H7 (cell line): ENCODE measurements around the gene TSEN2. TPM values are rescaled to one million over a fixed set of nuclear protein-coding genes. Genes with fewer than 3 reads are reported as not detected.
"Not testable (repeated sequence)": the region's sequence is repeated elsewhere in the genome, so short reads cannot be mapped to it uniquely, and the experiment has no call there.

Experiments used
- DNase-seq: peaks from one replicate; pipeline ENCODE4 v3.0.0; 2012
- H3K27me3 ChIP-seq: 2 replicates; pipeline ENCODE4 v1.6.0; 2011; ENCODE audit warnings: mild to moderate bottlenecking, low read length; ENCODE audit not compliant: control insufficient read depth, insufficient read depth
- H3K36me3 ChIP-seq: replicated peaks from 2 replicates; pipeline ENCODE4 v1.5.1; 2011; ENCODE audit warnings: low read length; ENCODE audit not compliant: control insufficient read depth, insufficient read depth
- H3K4me3 ChIP-seq: 2 replicates; pipeline ENCODE4 v1.5.1; 2011; ENCODE audit warnings: low read depth, mild to moderate bottlenecking, control low read depth, low read length, moderate library complexity; ENCODE audit not compliant: insufficient read depth
- total RNA-seq: library from RNA; depleted of rRNA; stranded (reverse); fragments of >200 nt; shearing (Covaris generic); gene quantifications from 2 replicates; pipeline ENCODE4 v1.2.3, GENCODE V29; 2014

Gene TSEN2
- total RNA-seq, 1 experiment from 2014 or later: 19.3 TPM

DNA sequence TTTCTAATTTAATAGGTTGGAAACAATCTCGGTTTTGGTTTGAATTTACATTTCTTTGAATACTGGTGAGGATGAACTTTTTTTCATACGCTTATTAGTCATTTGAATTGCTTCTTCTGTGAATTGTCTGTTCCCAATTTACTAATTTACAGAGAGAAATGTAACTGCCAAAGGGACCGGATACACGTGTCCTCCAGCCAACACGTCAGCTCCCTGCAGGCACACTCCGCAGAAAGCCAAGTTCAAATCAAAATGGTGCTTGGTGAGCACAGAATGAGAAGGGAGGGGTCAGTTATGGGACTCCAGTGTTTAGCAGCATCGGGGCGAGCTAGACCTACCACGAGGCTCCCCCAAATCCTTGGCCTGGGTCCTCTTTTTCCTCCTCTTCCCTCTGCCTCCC, 10.8 kb upstream of the TSEN2 start:
- no peaks in the 10 kb centered on the region for H3K36me3 ChIP-seq
- DNase-seq: no peak
- H3K27me3 ChIP-seq: no peaks in the 10 kb centered on the region
- H3K4me3 ChIP-seq: no peak overlapping the region

DNA sequence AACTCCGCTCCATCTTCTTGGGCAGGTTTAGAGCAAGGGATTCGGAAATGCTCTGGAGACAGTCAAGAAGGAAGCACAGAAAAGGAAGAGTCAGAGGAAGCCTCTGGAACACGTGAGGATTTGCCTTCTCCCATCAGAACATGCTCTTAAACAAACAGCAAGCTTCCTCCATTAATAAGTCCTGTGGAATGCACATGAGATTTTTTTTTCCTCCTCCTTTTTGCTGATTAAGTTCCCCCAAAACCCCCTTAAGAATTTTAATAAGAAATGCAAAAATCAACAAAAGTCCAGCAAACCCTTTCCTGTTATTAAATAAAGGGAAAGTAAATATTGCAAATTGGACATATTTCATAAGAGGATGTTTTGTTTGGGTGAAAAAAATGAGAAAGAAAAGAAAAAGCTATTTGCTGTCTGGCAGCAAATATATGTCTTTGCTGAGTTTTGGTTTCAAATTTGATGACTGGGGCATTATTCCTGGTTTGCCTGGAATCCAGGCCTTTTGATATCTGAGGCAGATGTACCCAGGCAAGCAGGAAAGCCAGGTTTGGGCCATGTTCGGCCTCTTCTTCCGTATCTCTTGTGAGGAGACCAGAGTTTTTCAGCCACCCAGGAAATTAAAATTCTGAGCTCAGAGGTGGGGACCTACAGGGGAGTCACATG, 7.9 kb upstream of the TSEN2 start:
- Histone ChIP-seq H3K27me3 (no peaks in the 10 kb centered on the region), H3K36me3 (no peaks in the 10 kb centered on the region), H3K4me3 (no peak overlapping the region)
- DNase-seq: no peak

DNA sequence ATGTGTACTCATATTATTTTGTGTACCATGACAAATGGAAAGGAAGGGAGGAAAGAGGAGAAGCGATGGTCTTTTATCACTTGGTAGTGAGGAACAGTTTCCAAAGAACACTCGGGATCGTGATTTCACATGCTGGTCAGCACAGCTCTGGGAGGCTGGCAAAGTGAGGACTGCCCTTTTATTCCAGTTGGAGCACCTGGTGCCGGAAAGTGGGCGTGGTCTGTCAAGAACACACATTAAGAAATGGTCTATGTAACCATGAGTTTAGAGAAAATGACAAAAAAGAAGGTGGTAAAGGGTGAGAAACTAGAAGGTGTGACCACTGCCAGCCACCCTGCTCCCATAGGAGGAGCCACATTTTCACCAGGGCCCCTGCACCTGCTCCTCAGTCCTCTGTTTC, 7.0 kb upstream of the TSEN2 start:
- Histone ChIP-seq H3K27me3 (no peaks in the 10 kb centered on the region), H3K4me3 (no peak overlapping the region), H3K36me3 (no peaks in the 10 kb centered on the region)
- no peak for DNase-seq

DNA sequence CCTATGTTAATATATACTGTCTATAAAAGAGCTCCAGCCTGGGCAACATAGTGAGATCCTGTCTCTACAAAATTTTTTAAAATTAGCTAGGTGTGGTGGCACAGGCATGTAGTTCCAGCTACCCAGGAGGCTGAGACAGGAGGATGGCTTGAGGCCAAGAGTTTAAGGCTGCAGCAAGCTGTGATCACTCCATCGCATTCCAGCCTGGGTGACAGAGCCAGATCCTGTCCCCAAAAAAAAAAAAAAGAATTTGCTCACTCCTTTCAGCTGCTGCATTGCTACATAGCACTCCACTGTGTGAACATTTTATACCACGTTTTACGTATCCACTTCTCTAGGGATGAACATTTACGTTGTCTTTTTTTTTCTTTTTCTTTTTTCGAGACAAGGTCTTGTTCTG, 6.0 kb upstream of the TSEN2 start:
- DNase-seq: no peak
- no peak overlapping the region for H3K4me3 ChIP-seq
- no peaks in the 10 kb centered on the region for H3K36me3 ChIP-seq
- H3K27me3 ChIP-seq: 0 out of 2 replicates have a peak, but pooled peaks cover under 1% of the 10 kb centered on the region

DNA sequence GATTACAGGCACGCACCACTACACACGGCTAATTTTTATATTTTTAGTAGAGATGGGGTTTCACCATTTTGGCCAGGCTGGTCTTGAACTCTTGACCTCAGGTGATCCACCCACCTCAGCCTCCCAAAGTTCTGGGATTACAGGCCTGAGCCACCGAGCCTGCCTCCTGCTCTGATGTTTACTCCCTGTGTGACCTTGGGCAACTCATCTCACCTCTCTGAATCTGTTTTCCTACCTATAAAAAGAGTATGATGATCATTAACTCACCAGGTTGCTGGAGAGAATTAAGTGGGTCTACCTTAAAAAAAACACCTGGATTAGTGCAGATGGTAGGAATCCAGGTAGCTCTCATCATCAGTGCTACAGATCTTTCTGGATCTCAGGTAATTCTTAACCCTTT, 5.1 kb upstream of the TSEN2 start:
- not testable (repeated sequence) for H3K36me3 ChIP-seq, H3K27me3 ChIP-seq, DNase-seq, H3K4me3 ChIP-seq

DNA sequence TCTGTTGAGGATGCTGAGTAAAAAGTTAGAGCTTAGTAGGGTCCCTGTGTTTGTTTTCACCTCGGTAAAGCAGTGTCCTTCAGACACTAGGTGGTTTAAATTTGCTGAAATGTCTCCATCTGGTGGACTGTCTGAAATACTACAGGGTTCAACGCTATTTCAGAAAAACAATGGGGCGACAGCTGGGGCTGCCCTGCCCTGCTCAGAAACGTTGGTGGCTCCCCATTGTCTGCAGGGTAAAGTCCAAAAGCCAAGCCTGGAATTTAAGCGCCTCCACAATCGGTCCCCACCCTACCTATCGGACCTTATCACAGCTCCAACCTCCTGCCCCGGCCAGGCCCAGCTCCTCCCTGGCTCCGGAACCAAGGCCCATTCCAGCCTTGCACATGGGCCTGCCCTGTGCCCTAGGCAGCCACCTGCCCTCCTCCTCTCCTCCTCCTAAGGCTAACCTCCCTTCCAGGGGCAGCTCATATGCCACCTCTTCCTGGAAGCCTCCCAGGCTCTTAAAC, 4.3 kb upstream of the TSEN2 start:
- Histone ChIP-seq H3K36me3 (no peaks in the 10 kb centered on the region), H3K4me3 (no peak overlapping the region), H3K27me3 (0 out of 2 replicates have a peak, but pooled peaks cover 2% of the 10 kb centered on the region)
- DNase-seq: peak; percentile 89

DNA sequence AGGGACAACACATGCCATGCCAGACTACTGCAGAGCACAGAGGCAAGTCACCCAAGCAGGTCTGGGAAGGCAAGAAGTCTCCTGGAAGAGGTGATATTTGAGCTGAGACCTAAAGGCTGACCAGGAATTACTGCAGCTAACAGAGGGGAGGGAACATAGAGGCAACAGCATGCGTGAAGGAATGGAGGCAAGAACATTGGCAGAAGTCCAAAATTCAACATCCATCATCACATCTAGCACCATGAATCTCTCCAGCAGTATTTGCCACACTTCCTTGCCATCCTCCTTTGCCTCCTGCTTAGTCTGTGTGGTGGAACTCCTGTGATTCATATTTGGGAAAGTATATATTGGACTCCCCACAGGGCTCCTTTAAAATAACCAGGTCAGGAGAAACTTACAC, 870 bp upstream of the TSEN2 start:
- Histone ChIP-seq H3K36me3 (peaks cover 3% of the 10 kb centered on the region), H3K27me3 (0 out of 2 replicates have a peak, but pooled peaks cover 2% of the 10 kb centered on the region), H3K4me3 (peak overlapping the region; percentile 86; the same call in 1 of the 2 replicates)
- DNase-seq: no peak

DNA sequence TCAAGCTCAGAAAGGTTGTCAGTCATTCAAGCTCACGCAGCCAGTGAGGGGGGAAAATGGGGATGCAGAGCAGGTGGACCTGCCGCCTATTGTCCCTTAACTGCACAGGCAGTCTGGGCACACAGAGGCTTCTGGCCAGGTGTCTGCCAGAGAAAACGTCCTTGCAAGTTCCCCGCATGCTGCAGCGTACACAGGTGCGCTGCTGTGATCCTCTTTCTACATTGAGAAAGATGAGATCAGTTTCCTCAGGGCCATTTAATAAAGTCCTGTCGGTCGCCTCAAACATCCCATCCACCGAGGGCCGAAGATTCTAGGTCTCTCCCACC, 445 bp upstream of the TSEN2 start:
- H3K27me3 ChIP-seq: 0 out of 2 replicates have a peak, but pooled peaks cover 2% of the 10 kb centered on the region
- H3K4me3 ChIP-seq: peak overlapping the region; percentile 86
- DNase-seq: no peak
- peaks cover 3% of the 10 kb centered on the region for H3K36me3 ChIP-seq

DNA sequence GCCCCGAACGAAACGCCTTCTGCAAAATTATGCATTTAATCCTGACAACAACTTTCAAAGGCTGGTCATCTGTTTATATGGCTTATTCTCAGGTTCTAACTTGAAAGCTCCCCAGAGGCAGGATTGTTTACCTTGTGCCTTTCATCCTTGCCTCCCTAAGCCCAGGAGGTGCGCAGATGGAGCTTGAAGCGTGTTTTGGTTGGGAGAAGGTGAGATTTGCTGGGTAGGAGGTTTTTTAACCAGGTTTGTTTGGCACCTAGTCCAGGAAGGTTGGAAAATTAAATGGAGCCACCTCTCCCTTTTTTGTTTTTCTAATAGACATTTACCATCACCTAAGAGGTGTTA, 675 bp downstream of the TSEN2 start:
- H3K36me3 ChIP-seq: peaks cover 3% of the 10 kb centered on the region
- DNase-seq: no peak
- peak overlapping the region; percentile 86 for H3K4me3 ChIP-seq
- 0 out of 2 replicates have a peak, but pooled peaks cover 2% of the 10 kb centered on the region for H3K27me3 ChIP-seq

DNA sequence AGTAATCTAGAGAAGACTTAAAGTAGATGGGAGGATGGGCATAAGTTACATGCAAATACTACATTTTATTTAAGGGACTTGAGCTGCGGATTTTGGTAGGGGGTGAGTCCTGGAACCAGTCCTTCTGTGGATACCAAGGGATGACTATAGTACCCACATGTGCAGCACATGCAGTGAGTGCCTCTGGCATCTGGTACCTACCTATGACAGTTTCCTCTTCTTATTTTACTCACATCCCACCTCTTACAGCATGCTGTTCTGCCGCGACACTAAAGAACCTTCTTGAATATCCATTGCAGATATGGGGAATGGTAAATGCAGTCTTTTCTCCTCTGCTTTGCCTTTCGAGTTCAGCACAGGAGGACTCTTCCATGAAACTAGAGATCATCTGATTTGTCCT, 1.7 kb downstream of the TSEN2 start:
- DNase-seq: no peak
- Histone ChIP-seq H3K27me3 (0 out of 2 replicates have a peak, but pooled peaks cover 2% of the 10 kb centered on the region), H3K4me3 (no peak overlapping the region), H3K36me3 (peaks cover 7% of the 10 kb centered on the region)

DNA sequence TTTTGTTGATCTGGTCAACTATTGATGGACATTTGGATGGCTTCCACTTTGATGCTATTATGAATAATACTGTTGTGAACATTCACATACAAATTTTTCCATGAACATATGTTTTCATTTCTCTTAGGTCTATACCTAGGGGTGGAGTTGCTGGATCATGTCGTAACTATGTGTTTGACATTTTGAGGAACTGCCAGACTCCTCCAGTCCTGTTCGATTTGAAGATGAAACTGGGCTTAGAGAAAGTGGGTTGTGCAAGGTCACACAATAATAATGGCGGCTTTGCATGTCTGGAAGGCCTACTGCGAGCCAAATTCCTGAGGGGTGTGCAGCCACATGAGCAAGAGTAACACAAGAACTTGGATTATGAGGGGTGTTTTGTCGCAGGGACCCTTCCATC, 2.6 kb downstream of the TSEN2 start:
- no peak overlapping the region for H3K4me3 ChIP-seq
- DNase-seq: no peak
- 0 out of 2 replicates have a peak, but pooled peaks cover 2% of the 10 kb centered on the region for H3K27me3 ChIP-seq
- peaks cover 7% of the 10 kb centered on the region for H3K36me3 ChIP-seq

DNA sequence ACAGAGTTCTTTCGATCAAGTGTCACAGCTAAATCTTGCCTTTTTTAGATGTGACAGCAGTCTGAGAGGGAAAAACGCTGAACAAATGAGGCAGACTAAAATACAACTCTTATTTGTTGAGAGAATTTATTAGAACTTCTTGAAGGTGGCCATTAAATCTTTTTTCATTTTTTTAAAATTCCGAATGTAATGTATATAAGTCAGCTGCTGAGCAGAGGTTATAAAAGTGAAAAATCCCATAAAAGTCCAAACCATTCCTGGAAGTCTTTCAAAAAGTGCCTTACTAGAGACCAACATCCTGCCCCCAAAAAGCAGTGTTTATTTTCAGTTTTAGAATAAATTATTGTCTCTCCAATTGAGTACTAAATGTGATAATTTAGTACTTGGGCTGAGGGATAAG, 3.1 kb downstream of the TSEN2 start:
- Histone ChIP-seq H3K36me3 (peaks cover 8% of the 10 kb centered on the region), H3K4me3 (no peak overlapping the region), H3K27me3 (0 out of 2 replicates have a peak, but pooled peaks cover 2% of the 10 kb centered on the region)
- DNase-seq: no peak

DNA sequence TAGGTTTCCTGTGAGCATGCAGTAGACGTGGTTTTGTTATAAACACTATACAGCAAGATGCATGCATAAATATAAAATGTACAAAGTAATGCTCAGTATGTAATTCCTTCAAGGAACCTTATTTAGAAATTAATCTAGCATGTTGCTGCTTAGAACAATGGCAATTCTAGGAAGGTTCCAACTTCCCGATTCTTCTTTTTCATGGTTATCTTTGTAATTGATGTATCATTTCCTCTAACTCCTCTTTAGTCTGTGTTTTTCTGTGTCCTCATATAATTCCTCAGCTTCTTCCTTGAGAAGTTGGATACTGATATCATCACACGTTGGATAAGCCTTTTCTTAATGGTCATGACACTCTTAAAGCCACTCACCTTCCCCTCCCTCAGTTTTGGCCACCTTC, 3.5 kb downstream of the TSEN2 start:
- Histone ChIP-seq H3K27me3 (0 out of 2 replicates have a peak, but pooled peaks cover 2% of the 10 kb centered on the region), H3K36me3 (peaks cover 10% of the 10 kb centered on the region), H3K4me3 (no peak overlapping the region)
- DNase-seq: no peak

DNA sequence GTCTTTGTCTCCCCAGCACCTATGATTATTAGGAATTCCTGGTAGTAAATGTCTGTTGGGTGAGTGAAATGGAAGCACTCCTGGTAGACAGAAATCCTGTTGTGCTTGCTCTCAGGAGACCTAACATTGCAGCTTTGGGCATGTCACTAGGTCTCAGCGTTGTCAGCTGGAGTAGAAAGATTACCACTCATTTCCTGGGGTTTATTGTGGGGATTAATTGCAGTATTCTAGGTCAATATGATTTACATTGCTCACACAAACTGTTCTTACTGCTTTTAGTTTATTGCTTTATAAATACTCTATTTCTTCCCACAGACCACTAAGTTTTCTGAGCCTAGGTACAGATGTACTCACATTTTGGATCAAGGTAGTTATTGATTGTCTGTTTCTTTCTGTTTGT, 5.1 kb downstream of the TSEN2 start:
- H3K4me3 ChIP-seq: no peak overlapping the region
- H3K27me3 ChIP-seq: no peaks in the 10 kb centered on the region
- peaks cover 10% of the 10 kb centered on the region for H3K36me3 ChIP-seq
- DNase-seq: no peak

DNA sequence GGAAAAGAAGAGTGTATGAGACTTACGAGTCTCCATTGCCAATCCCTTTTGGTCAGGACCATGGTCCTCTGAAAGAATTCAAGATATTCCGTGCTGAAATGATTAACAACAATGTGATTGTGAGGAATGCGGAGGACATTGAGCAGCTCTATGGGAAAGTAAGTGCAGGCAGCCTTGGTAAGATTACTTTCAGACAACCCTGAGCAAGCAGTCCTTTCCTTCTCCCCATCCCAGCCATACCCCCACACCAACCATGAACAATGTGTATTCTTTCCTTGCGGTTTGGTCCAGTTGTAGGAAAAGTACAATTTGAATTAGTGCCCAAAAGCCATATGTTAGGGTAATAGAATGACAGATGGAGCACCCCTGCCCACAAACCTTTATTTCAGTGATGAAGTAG, 5.6 kb downstream of the TSEN2 start:
- H3K36me3 ChIP-seq: peaks cover 10% of the 10 kb centered on the region
- DNase-seq: no peak
- no peaks in the 10 kb centered on the region for H3K27me3 ChIP-seq
- no peak overlapping the region for H3K4me3 ChIP-seq

DNA sequence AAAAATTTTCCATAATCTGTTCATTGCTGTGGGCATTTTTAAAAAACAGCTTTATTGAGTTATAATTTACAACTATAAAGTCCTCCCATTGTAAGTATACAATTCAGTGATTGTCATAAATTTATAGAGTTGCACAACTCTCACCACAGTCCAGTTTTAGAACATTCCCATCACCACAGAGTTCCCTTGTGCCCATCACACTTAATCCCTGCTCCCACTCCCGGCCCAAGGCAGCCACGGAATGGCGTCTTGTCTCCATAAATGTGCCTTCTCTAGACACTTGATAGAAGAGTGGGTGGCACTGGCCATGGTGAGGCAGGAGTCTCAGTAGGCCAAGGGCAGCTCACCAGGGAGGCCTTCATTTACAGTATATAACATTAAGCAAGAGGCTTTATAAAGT, 6.3 kb downstream of the TSEN2 start:
- Histone ChIP-seq H3K4me3 (no peak overlapping the region), H3K27me3 (no peaks in the 10 kb centered on the region), H3K36me3 (peaks cover 10% of the 10 kb centered on the region)
- DNase-seq: no peak
